Heart right ventricle (tissue), 16 donors: ENCODE results near the gene CLDN6. TPM values are rescaled to one million over a fixed set of nuclear protein-coding genes. Genes with fewer than 3 reads are reported as not detected.
A peak's percentile ranks its signal among the peaks of the same experiment; 100 is the strongest.

Experiments used
- ATAC-seq, 8 donors: fragments of 200-7000 bp; cut with Tn5 transposase; one replicate each; pipeline ENCODE4 v1.9.1; 2020; ENCODE audit warnings: mild to moderate bottlenecking in 8 of 8, moderate library complexity in 8 of 8, moderate number of reproducible peaks in 1 of 8
- DNase-seq, 2 donors: peaks; one replicate each; pipeline ENCODE4 v3.0.0-alpha.2; 2020
- H3K27ac ChIP-seq, 10 donors: fragments of 200-600 bp; sonication (generic) in 2 of 10; one replicate each; pipeline versions ENCODE4 v1.5.0 to v1.8.0; 2020 to 2022; ENCODE audit warnings: mild to moderate bottlenecking in 3 of 10
- H3K27me3 ChIP-seq, 7 donors: fragments of 200-600 bp; one replicate each; pipeline ENCODE4 v1.8.0; 2021 to 2022; ENCODE audit warnings: mild to moderate bottlenecking in 2 of 7
- H3K36me3 ChIP-seq, 9 donors: fragments of 200-600 bp; sonication (generic) in 1 of 9; one replicate each; pipeline versions ENCODE4 v1.5.0 to v1.8.0; 2020 to 2022; ENCODE audit warnings: mild to moderate bottlenecking in 2 of 9
- H3K4me1 ChIP-seq, 9 donors: fragments of 200-600 bp; sonication (generic) in 1 of 9; one replicate each; pipeline versions ENCODE4 v1.5.0 to v1.8.0; 2020 to 2022; ENCODE audit warnings: mild to moderate bottlenecking in 4 of 9
- H3K4me3 ChIP-seq, 10 donors: fragments of 200-600 bp; sonication (generic) in 2 of 10; one replicate each; pipeline versions ENCODE4 v1.5.0 to v1.8.0; 2020 to 2022; ENCODE audit warnings: mild to moderate bottlenecking in 7 of 10, moderate library complexity in 2 of 10
- H3K9me3 ChIP-seq, 11 donors: fragments of 200-600 bp in 10 of 11; sonication (generic) in 2 of 11; one replicate each; pipeline versions ENCODE4 v1.5.0 to v1.8.0; 2013 to 2022; ENCODE audit warnings: mild to moderate bottlenecking in 2 of 11, control low read depth in 1 of 11, moderate library complexity in 1 of 11
- WGBS, 2 donors: extraction: QIAGEN DNeasy Blood & Tissue Kit; methylation state at CpG; one replicate each; pipeline ENCODE4 v1.1.7; 2013; ENCODE audit warnings: inconsistent platforms in 1 of 2; 5-methylcytosine and 5-hydroxymethylcytosine counted together
- intact Hi-C, 10 donors: fragments of 100-400 bp; cut with DNase I; formaldehyde crosslinking; loops; one replicate each; pipeline versions ENCODE4 v1.11.1 to v1.14.2; 2022
- polyA plus RNA-seq, 2 donors: library from polyadenylated mRNA; stranded (reverse); fragments of 200-250 nt; gene quantifications; one replicate each; pipeline ENCODE4 v1.2.3, GENCODE V29; 2013
- total RNA-seq, 10 donors: library from RNA; stranded (reverse); fragmentation: NEBNext Ultra II Directional in 3 of 10; extraction: Animal tissue kit (Norgen Biotek cat#: 25700) in 3 of 10; gene quantifications; one replicate each; pipeline versions ENCODE4 v1.2.1 to v1.2.4, GENCODE V29; 2021 to 2023
- TF ChIP-seq, protein P1 (sequence below), 9 donors: fragments of 200-600 bp; sonication (generic) in 2 of 9; IDR thresholded peaks; one replicate each; pipeline versions ENCODE4 v1.5.0 to v1.8.0; 2021 to 2022; ENCODE audit warnings: antibody characterized with exemption in 9 of 9, mild to moderate bottlenecking in 5 of 9, moderate library complexity in 1 of 9
- donor health status: Arrhythmogenic right ventricular cardiomyopathy.
- donor health status: ischemic (EF 13 %, LVEDD 7.1; RV severe dilation, severe dysfunction).
- donor health status: healthy with polysubstance abuse.
- donor health status: DM: no; HTN: yes; CAD: no.
- donor health status: DM: no; HTN: no; CAD: no.
- donor health status: ischemic (EF 25% LVEDD 6.9; RV normal size, moderate dysfunction).
- donor health status: ischemic (EF 25% LVEDD 5.7; RV mildly dilated, moderate dysfunction).
- donor health status: healthy.
- donor health status: DM: yes; HTN: yes; CAD: no.
- donor health status: Ischemic cardiomyopathy.
- donor health status: ischemic (EF 35%, LVEDD 5.7; RV mildly dilated, moderate dysfunction).
- donor health status: nonischemic (EF 11% LVEDD 7.7; RV severe dilation, severe dysfunction).
- donor health status: DM: yes; HTN: yes; CAD: no.
- donor health status: PGD.
- donor health status: ischemic (EF 29% LVEDD 5.4; RV normal size, mild dysfunction).
- donor health status: nonischemic (EF 23%, LVEDD 6.1; RV moderate dilation, normal function).

Gene CLDN6
- total and polyA plus RNA-seq, 12 donors = 0.03 to 0.28 TPM; not detected in 10

GRCh38 chr16:2968738-2969544, 49.0 kb downstream of the CLDN6 start, which contains the start of gene PAQR4:
Gene PAQR4 (plus strand): TSS chr16:2969348. CDS start chr16:2969675, 327 bp downstream.
- Histone ChIP-seq H3K4me1 (peaks cover 8 to 64% (median 52%) of the 10 kb centered on the region in 9 donors), H3K4me3 (peak within 1 kb of the TSS; percentile 44 to 90 (median 78)), H3K36me3 (peaks cover 0 to 21% (median 0%) of the 10 kb centered on the region in 9 donors), H3K9me3 (no peaks in the 10 kb centered on the region), H3K27me3 (peaks cover 39 to 50% (median 44%) of the 10 kb centered on the region in 7 donors), H3K27ac (peak within 1 kb of the TSS in 9 of 10 donors; percentile 38 to 83 (median 63))
- intact Hi-C loops = no loop called here
- TF ChIP-seq, protein P1, sequence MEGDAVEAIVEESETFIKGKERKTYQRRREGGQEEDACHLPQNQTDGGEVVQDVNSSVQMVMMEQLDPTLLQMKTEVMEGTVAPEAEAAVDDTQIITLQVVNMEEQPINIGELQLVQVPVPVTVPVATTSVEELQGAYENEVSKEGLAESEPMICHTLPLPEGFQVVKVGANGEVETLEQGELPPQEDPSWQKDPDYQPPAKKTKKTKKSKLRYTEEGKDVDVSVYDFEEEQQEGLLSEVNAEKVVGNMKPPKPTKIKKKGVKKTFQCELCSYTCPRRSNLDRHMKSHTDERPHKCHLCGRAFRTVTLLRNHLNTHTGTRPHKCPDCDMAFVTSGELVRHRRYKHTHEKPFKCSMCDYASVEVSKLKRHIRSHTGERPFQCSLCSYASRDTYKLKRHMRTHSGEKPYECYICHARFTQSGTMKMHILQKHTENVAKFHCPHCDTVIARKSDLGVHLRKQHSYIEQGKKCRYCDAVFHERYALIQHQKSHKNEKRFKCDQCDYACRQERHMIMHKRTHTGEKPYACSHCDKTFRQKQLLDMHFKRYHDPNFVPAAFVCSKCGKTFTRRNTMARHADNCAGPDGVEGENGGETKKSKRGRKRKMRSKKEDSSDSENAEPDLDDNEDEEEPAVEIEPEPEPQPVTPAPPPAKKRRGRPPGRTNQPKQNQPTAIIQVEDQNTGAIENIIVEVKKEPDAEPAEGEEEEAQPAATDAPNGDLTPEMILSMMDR (IDR thresholded peaks at IDR 0.05) = no peak
- DNase-seq (peak; percentile 83 to 90), ATAC-seq (peak; percentile 88 to 96 (median 92))
- WGBS, 2 donors = 0 to 1% methylated on average over 88 to 98 of the region's 98 CpGs

- WGBS, 2 donors = 14 to 18% methylated on average over 17 to 18 of the region's 18 CpGs
- peak overlapping the region in 1 of 10 donors; percentile 3 for H3K27ac ChIP-seq
- TF ChIP-seq, protein P1 (IDR thresholded peaks at IDR 0.05) = no peak
- no peaks in the 10 kb centered on the region for H3K9me3 ChIP-seq
- peaks cover 0 to 18% (median 0%) of the 10 kb centered on the region in 9 donors for H3K36me3 ChIP-seq
- peak overlapping the region; percentile 24 to 90 (median 78) for H3K4me3 ChIP-seq
- DNase-seq = no peak
- intact Hi-C loops = no loop called here
- no peak for ATAC-seq
- H3K4me1 ChIP-seq = peaks cover 14 to 67% (median 58%) of the 10 kb centered on the region in 9 donors
- peaks cover 44 to 56% (median 50%) of the 10 kb centered on the region in 7 donors for H3K27me3 ChIP-seq
Observed at GRCh38 chr16:2968368-2968737, 49.6 kb downstream of the CLDN6 start.

GRCh38 chr16:2967721-2968161, 50.2 kb downstream of the CLDN6 start:
- H3K27ac ChIP-seq = no peak overlapping the region
- DNase-seq (no peak), ATAC-seq (no peak)
- intact Hi-C loops = no loop called here
- H3K36me3 ChIP-seq = peaks cover 0 to 12% (median 0%) of the 10 kb centered on the region in 9 donors
- H3K27me3 ChIP-seq = peaks cover 51 to 62% (median 56%) of the 10 kb centered on the region in 7 donors
- H3K4me1 ChIP-seq = peaks cover 16 to 70% (median 58%) of the 10 kb centered on the region in 9 donors
- TF ChIP-seq, protein P1 (IDR thresholded peaks at IDR 0.05) = no peak
- WGBS, 2 donors = 45% methylated on average over 31 to 33 of the region's 33 CpGs
- H3K4me3 ChIP-seq = no peak overlapping the region
- H3K9me3 ChIP-seq = no peaks in the 10 kb centered on the region

DNA sequence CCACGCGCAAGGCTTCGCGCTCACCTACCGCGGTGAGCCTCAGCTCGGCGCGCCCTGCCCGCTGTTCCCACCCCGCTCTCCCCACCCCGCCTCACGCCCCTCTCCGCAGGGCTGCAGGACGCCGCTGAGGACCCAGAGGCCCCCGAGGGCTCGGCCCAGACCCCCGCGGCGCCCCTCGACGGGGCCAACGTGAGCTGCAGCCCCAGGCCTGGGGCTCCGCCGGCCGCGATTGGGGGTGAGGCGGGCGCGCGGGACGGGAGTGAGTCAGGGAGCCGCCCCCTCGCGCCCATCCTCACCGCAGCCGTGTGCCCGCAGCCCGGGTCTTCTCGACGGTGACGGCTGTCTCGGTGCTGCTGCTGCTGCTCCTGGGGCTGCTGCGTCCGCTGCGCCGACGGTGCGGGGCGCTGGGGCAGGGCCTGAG, 50.8 kb downstream of the CLDN6 start:
- Histone ChIP-seq H3K9me3 (no peaks in the 10 kb centered on the region), H3K27ac (no peak overlapping the region), H3K36me3 (peaks cover 0 to 6% (median 0%) of the 10 kb centered on the region in 9 donors), H3K4me3 (peak overlapping the region in 8 of 10 donors; percentile 5 to 37 (median 24)), H3K4me1 (peaks cover 16 to 70% (median 58%) of the 10 kb centered on the region in 9 donors), H3K27me3 (peaks cover 51 to 67% (median 61%) of the 10 kb centered on the region in 7 donors)
- intact Hi-C loops = no loop called here
- TF ChIP-seq, protein P1 (IDR thresholded peaks at IDR 0.05) = peak in 1 of 9 donors; percentile 0
- ATAC-seq = no peak
- no peak for DNase-seq
- WGBS, 2 donors = 10 to 13% methylated on average over 34 to 51 of the region's 51 CpGs
